HFFc6 (cell line): ENCODE data around the gene MCF2L. TPM values are rescaled to one million over a fixed set of nuclear protein-coding genes. Genes with fewer than 3 reads are reported as not detected.

Source experiments
- DNase-seq: peaks from one replicate; pipeline ENCODE4 v3.0.0-alpha.2; 2018
- H3K27ac Mint-ChIP-seq: 2 replicates; pipeline ENCODE4 v1.8.0; 2020; ENCODE audit warnings: mild to moderate bottlenecking, mixed read lengths
- H3K27me3 Mint-ChIP-seq: 2 replicates; pipeline ENCODE4 v1.8.0; 2021; ENCODE audit warnings: mild to moderate bottlenecking, moderate library complexity, mixed read lengths; ENCODE audit not compliant: insufficient read depth
- H3K36me3 Mint-ChIP-seq: 2 replicates; pipeline ENCODE4 v1.8.0; 2021; ENCODE audit warnings: low read depth, mixed read lengths
- H3K4me1 Mint-ChIP-seq: 2 replicates; pipeline ENCODE4 v1.8.0; 2020; ENCODE audit warnings: low read depth, mixed read lengths
- H3K4me3 Mint-ChIP-seq: 2 replicates; pipeline ENCODE4 v1.8.0; 2020; ENCODE audit warnings: mild to moderate bottlenecking, moderate library complexity, mixed read lengths
- H3K9me3 Mint-ChIP-seq: 2 replicates; pipeline ENCODE4 v1.8.0; 2020; ENCODE audit warnings: mild to moderate bottlenecking, mixed read lengths
- total RNA-seq, 6 experiments: library from RNA; stranded (reverse); fragmentation: NEBNext Ultra II Directional; extraction: Animal tissue kit (Norgen Biotek cat#: 25700); gene quantifications; 2 replicates in 1 of 6; 3 replicates in 5 of 6; pipeline ENCODE4 v1.2.3, GENCODE V29; 2021
- TF ChIP-seq, protein P1 (sequence below): fragments of 200-600 bp; sonication (generic); IDR thresholded peaks from 2 replicates; pipeline ENCODE4 v1.5.0; 2021; ENCODE audit warnings: antibody characterized with exemption, mild to moderate bottlenecking

The MCF2L gene
- total RNA-seq, 6 experiments from 2014 or later: not detected

- no peaks in the 10 kb centered on the region for H3K9me3 Mint-ChIP-seq
- no peak overlapping the region for H3K4me3 Mint-ChIP-seq
- peaks cover 46% of the 10 kb centered on the region for H3K27me3 Mint-ChIP-seq
- TF ChIP-seq, protein P1, sequence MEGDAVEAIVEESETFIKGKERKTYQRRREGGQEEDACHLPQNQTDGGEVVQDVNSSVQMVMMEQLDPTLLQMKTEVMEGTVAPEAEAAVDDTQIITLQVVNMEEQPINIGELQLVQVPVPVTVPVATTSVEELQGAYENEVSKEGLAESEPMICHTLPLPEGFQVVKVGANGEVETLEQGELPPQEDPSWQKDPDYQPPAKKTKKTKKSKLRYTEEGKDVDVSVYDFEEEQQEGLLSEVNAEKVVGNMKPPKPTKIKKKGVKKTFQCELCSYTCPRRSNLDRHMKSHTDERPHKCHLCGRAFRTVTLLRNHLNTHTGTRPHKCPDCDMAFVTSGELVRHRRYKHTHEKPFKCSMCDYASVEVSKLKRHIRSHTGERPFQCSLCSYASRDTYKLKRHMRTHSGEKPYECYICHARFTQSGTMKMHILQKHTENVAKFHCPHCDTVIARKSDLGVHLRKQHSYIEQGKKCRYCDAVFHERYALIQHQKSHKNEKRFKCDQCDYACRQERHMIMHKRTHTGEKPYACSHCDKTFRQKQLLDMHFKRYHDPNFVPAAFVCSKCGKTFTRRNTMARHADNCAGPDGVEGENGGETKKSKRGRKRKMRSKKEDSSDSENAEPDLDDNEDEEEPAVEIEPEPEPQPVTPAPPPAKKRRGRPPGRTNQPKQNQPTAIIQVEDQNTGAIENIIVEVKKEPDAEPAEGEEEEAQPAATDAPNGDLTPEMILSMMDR: no peak
- no peak for DNase-seq
- H3K36me3 Mint-ChIP-seq: no peaks in the 10 kb centered on the region; the same call in 1 of the 2 replicates
- no peak overlapping the region for H3K27ac Mint-ChIP-seq
- peaks cover 6% of the 10 kb centered on the region; the same call in 1 of the 2 replicates for H3K4me1 Mint-ChIP-seq
Measured at GRCh38 chr13:112972258-112972657, 3.2 kb downstream of the MCF2L start.

DNA sequence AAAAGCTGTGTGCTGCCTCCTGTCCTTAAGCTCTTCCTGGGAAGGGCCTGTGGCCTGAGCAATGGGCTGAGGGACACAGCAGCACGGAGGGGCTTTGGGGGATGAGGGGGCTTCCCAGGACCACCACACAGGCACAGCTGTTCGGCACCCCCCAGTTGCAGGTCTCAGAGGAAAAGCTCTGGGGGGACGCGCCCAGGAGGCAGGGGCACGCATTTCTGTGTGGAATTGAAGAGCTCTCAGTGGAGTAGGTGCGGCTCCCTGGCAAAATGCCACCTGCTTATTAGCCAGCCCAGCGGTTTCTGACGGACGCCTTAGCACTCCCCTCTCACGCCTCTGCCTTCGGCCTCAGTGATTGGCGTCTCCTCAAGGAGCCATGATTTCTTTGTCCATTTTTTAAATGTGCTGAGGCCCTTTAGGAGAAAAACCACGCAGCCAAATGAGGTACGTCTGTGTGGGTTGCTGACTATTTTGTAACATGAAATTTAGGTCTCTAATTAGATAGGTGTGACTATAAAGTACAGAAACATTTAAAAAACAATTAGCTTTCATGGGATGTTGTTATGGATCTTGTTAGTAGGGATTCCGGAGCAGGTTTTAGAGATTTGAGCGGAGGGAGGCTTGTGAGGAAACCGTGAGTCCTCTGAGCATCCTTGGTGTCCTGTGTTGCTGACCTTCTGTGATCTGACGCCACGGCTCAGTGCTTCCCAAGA lies 4.0 kb downstream of the MCF2L start:
- no peak for DNase-seq
- H3K9me3 Mint-ChIP-seq: no peaks in the 10 kb centered on the region
- no peak overlapping the region for H3K27ac Mint-ChIP-seq

GRCh38 chr13:112973577-112973951 lies 4.5 kb downstream of the MCF2L start:
- no peak for DNase-seq
- peaks cover 52% of the 10 kb centered on the region for H3K27me3 Mint-ChIP-seq
- no peaks in the 10 kb centered on the region; the same call in 1 of the 2 replicates for H3K36me3 Mint-ChIP-seq
- no peak overlapping the region for H3K27ac Mint-ChIP-seq
- no peaks in the 10 kb centered on the region for H3K9me3 Mint-ChIP-seq
- no peak overlapping the region for H3K4me3 Mint-ChIP-seq
- TF ChIP-seq, protein P1: no peak
- peaks cover 6% of the 10 kb centered on the region; the same call in 1 of the 2 replicates for H3K4me1 Mint-ChIP-seq

More for the DNA sequence above, 4.0 kb downstream of the MCF2L start:
- H3K27me3 Mint-ChIP-seq: peaks cover 51% of the 10 kb centered on the region
- no peak overlapping the region for H3K4me3 Mint-ChIP-seq
- no peaks in the 10 kb centered on the region; the same call in 1 of the 2 replicates for H3K36me3 Mint-ChIP-seq
- TF ChIP-seq, protein P1: no peak
- peaks cover 6% of the 10 kb centered on the region; the same call in 1 of the 2 replicates for H3K4me1 Mint-ChIP-seq

GRCh38 chr13:112974125-112974524 lies 5.1 kb downstream of the MCF2L start:
- H3K27me3 Mint-ChIP-seq: peaks cover 55% of the 10 kb centered on the region
- H3K36me3 Mint-ChIP-seq: no peaks in the 10 kb centered on the region; the same call in 1 of the 2 replicates

GRCh38 chr13:112974671-112975070 lies 5.7 kb downstream of the MCF2L start:
- H3K4me1 Mint-ChIP-seq: no peaks in the 10 kb centered on the region; the same call in 1 of the 2 replicates
- H3K9me3 Mint-ChIP-seq: no peaks in the 10 kb centered on the region
- peaks cover 50% of the 10 kb centered on the region for H3K27me3 Mint-ChIP-seq
- no peak overlapping the region; the same call in 1 of the 2 replicates for H3K4me3 Mint-ChIP-seq
- no peaks in the 10 kb centered on the region; the same call in 1 of the 2 replicates for H3K36me3 Mint-ChIP-seq
- TF ChIP-seq, protein P1: no peak
- no peak for DNase-seq
- H3K27ac Mint-ChIP-seq: no peak overlapping the region

More at GRCh38 chr13:112974125-112974524, 5.1 kb downstream of the MCF2L start:
- no peak for DNase-seq
- TF ChIP-seq, protein P1: no peak
- Mint-ChIP-seq H3K4me3 (no peak overlapping the region), H3K9me3 (no peaks in the 10 kb centered on the region), H3K27ac (no peak overlapping the region), H3K4me1 (peaks cover 5% of the 10 kb centered on the region; the same call in 1 of the 2 replicates)
